ENCODE measurements around the gene ADORA2A.

GRCh38 chr22:24383061-24383460, 44.3 kb upstream of the ADORA2A start:
- TF ChIP-seq POLR2AphosphoS5 (IDR thresholded peaks at IDR 0.05; ENCODE audit: borderline replicate concordance, low read depth, low read length), result no peak
- TF ChIP-seq EZH2 (IDR thresholded peaks at IDR 0.05), result no peak
